Duodenal mucosa (tissue), 2 donors: Measurements from ENCODE around the gene SH3GL3.

ENCODE experiments used
- H3K27ac ChIP-seq: one replicate; pipeline ENCODE4 v1.7.0; 2013; ENCODE audit warnings: low read depth, low read length
- H3K27me3 ChIP-seq, 2 donors: one replicate each; pipeline ENCODE4 v1.7.0; 2013; ENCODE audit warnings: low read length in 2 of 2, control low read depth in 1 of 2; ENCODE audit not compliant: insufficient read depth in 2 of 2, control insufficient read depth in 1 of 2
- H3K36me3 ChIP-seq, 2 donors: one replicate each; pipeline ENCODE4 v1.7.0; 2013; ENCODE audit warnings: low read length in 2 of 2, control low read depth in 1 of 2; ENCODE audit not compliant: insufficient read depth in 2 of 2, control insufficient read depth in 1 of 2
- H3K4me1 ChIP-seq, 2 donors: one replicate each; pipeline ENCODE4 v1.7.0; 2013; ENCODE audit warnings: low read length in 2 of 2, control low read depth in 1 of 2; ENCODE audit not compliant: insufficient read depth in 2 of 2, control insufficient read depth in 1 of 2
- H3K4me3 ChIP-seq, 2 donors: one replicate each; pipeline ENCODE4 v1.7.0; 2013; ENCODE audit warnings: low read length in 2 of 2, low read depth in 1 of 2
- H3K9ac ChIP-seq, 2 donors: one replicate each; pipeline ENCODE4 v1.7.0; 2013; ENCODE audit warnings: low read length in 2 of 2, low read depth in 1 of 2
- H3K9me3 ChIP-seq, 2 donors: one replicate each; pipeline ENCODE4 v1.7.0; 2013; ENCODE audit warnings: low read length in 2 of 2, control low read depth in 1 of 2; ENCODE audit not compliant: control insufficient read depth in 1 of 2

SH3GL3 gene

GRCh38 chr15:83435202-83435601, 11.9 kb upstream of the SH3GL3 start:
- Histone ChIP-seq H3K36me3 (no peaks in the 10 kb centered on the region), H3K4me3 (no peak overlapping the region)

GRCh38 chr15:83435782-83436181, 11.4 kb upstream of the SH3GL3 start:
- H3K27me3 ChIP-seq: peaks cover 0 to 6% of the 10 kb centered on the region in 2 donors
- H3K4me3 ChIP-seq: no peak overlapping the region
- no peaks in the 10 kb centered on the region for H3K9me3 ChIP-seq
- no peak overlapping the region for H3K27ac ChIP-seq
- H3K4me1 ChIP-seq: no peaks in the 10 kb centered on the region
- no peaks in the 10 kb centered on the region for H3K36me3 ChIP-seq
- no peak overlapping the region for H3K9ac ChIP-seq

More at GRCh38 chr15:83435202-83435601, 11.9 kb upstream of the SH3GL3 start:
- Histone ChIP-seq H3K4me1 (no peaks in the 10 kb centered on the region), H3K9ac (no peak overlapping the region), H3K27ac (no peak overlapping the region), H3K27me3 (peaks cover 0 to 6% of the 10 kb centered on the region in 2 donors), H3K9me3 (no peaks in the 10 kb centered on the region)

GRCh38 chr15:83436513-83437158, 10.5 kb upstream of the SH3GL3 start:
- Histone ChIP-seq H3K9ac (no peak overlapping the region), H3K36me3 (no peaks in the 10 kb centered on the region), H3K4me3 (no peak overlapping the region), H3K4me1 (no peaks in the 10 kb centered on the region), H3K9me3 (no peaks in the 10 kb centered on the region), H3K27me3 (peaks cover 0 to 6% of the 10 kb centered on the region in 2 donors), H3K27ac (no peak overlapping the region)

- Histone ChIP-seq H3K9me3 (no peaks in the 10 kb centered on the region), H3K4me1 (no peaks in the 10 kb centered on the region), H3K4me3 (no peak overlapping the region), H3K36me3 (no peaks in the 10 kb centered on the region), H3K27me3 (peaks cover 8 to 13% of the 10 kb centered on the region in 2 donors), H3K27ac (no peak overlapping the region), H3K9ac (no peak overlapping the region)
Observed at GRCh38 chr15:83443076-83443847, 3.9 kb upstream of the SH3GL3 start.

GRCh38 chr15:83444936-83445335, 2.2 kb upstream of the SH3GL3 start:
- no peaks in the 10 kb centered on the region for H3K9me3 ChIP-seq
- no peak overlapping the region for H3K9ac ChIP-seq
- no peaks in the 10 kb centered on the region for H3K36me3 ChIP-seq
- H3K27me3 ChIP-seq: peaks cover 18 to 19% of the 10 kb centered on the region in 2 donors
- H3K4me1 ChIP-seq: no peaks in the 10 kb centered on the region
- H3K27ac ChIP-seq: no peak overlapping the region
- H3K4me3 ChIP-seq: no peak overlapping the region

- Histone ChIP-seq H3K9ac (no peak overlapping the region), H3K4me1 (no peaks in the 10 kb centered on the region)
Observed at GRCh38 chr15:83445643-83446042, 1.5 kb upstream of the SH3GL3 start.

GRCh38 chr15:83446417-83446816, 724 bp upstream of the SH3GL3 start:
- Histone ChIP-seq H3K9me3 (no peaks in the 10 kb centered on the region), H3K27me3 (peaks cover 18 to 19% of the 10 kb centered on the region in 2 donors), H3K4me3 (peak overlapping the region in 1 of 2 donors; percentile 45), H3K27ac (no peak overlapping the region), H3K4me1 (no peaks in the 10 kb centered on the region), H3K9ac (no peak overlapping the region), H3K36me3 (no peaks in the 10 kb centered on the region)

More at GRCh38 chr15:83445643-83446042, 1.5 kb upstream of the SH3GL3 start:
- Histone ChIP-seq H3K9me3 (no peaks in the 10 kb centered on the region), H3K36me3 (no peaks in the 10 kb centered on the region), H3K27me3 (peaks cover 18 to 19% of the 10 kb centered on the region in 2 donors), H3K4me3 (no peak overlapping the region), H3K27ac (no peak overlapping the region)

GRCh38 chr15:83449250-83449671, 2.1 kb downstream of the SH3GL3 start:
- peaks cover 18 to 19% of the 10 kb centered on the region in 2 donors for H3K27me3 ChIP-seq
- H3K9me3 ChIP-seq: no peaks in the 10 kb centered on the region
- no peaks in the 10 kb centered on the region for H3K36me3 ChIP-seq
- H3K27ac ChIP-seq: no peak overlapping the region
- H3K4me1 ChIP-seq: no peaks in the 10 kb centered on the region
- no peak overlapping the region for H3K4me3 ChIP-seq
- no peak overlapping the region for H3K9ac ChIP-seq

GRCh38 chr15:83449937-83450506, 2.9 kb downstream of the SH3GL3 start:
- H3K9ac ChIP-seq: no peak overlapping the region
- peaks cover 18 to 19% of the 10 kb centered on the region in 2 donors for H3K27me3 ChIP-seq
- no peaks in the 10 kb centered on the region for H3K9me3 ChIP-seq
- H3K4me3 ChIP-seq: no peak overlapping the region
- no peak overlapping the region for H3K27ac ChIP-seq
- H3K4me1 ChIP-seq: no peaks in the 10 kb centered on the region
- no peaks in the 10 kb centered on the region for H3K36me3 ChIP-seq

GRCh38 chr15:83457149-83457548, 10.0 kb downstream of the SH3GL3 start:
- Histone ChIP-seq H3K9me3 (no peaks in the 10 kb centered on the region), H3K9ac (no peak overlapping the region), H3K4me1 (no peaks in the 10 kb centered on the region), H3K4me3 (no peak overlapping the region), H3K36me3 (no peaks in the 10 kb centered on the region), H3K27ac (no peak overlapping the region), H3K27me3 (no peaks in the 10 kb centered on the region)
